ENCODE measurements around the gene CFAP97. TPM values are rescaled to one million over a fixed set of nuclear protein-coding genes. Genes with fewer than 3 reads are reported as not detected.

CFAP97 gene
- total and polyA plus RNA-seq, 9 of the 15 experiments (the other 6 are each of a cell fraction or from before 2014, with no cell fraction given), result 17.3 to 57.8 (median 44.4) TPM

DNA sequence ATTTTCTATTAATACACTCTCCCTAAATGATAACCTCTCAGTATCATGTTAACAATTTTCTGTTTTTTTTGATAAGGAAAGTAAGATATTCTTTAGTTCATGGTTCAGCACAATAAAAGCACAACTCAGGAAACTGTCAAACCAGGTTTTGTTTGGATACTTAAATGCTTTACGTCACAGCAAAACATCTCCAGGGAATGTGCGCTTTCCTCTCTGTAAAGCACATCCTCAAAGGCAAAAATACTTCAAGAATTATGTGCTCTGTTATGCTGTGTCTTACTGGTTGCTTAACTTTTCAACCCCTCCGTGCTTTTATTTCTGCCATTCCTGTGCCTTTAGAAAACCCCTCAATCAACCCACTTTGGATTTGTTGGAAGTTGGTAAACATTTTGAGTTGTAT lies 33.4 kb upstream of the CFAP97 start:
- FAIRE-seq, result no peak
- no peak for ATAC-seq
- peaks cover 3% of the 10 kb centered on the region; the same call in 2 of the 3 replicates for H3K79me2 ChIP-seq (ENCODE audit: control insufficient read depth, insufficient read depth, low read length)
- DNase-seq (ENCODE audit: extremely low read depth in 1 of 4, low spot score in 3 of 4), result no peak
- H3K36me3 ChIP-seq (ENCODE audit: control insufficient read depth, insufficient read depth, low read length), result no peaks in the 10 kb centered on the region
- H3K4me1 ChIP-seq (replicated peaks in 1 of 2; ENCODE audit: control insufficient read depth in 2 of 2, insufficient read depth in 2 of 2, low read length in 2 of 2), result peaks cover 4 to 7% of the 10 kb centered on the region in 2 experiments; a peak in 4 of 5 replicates
- H3K9me3 ChIP-seq (replicated peaks; ENCODE audit: control insufficient read depth, insufficient read depth, low read depth, low read length), result 0 out of 2 replicates have a peak, but pooled peaks cover 1% of the 10 kb centered on the region
- 90% methylated on average over 3 of the region's 3 CpGs for WGBS (ENCODE audit: insufficient coverage, low coverage, missing lambda C conversion rate)
- no TSS peak for BruUV-seq (replicated peaks)
- no peak overlapping the region for H3K9ac ChIP-seq (ENCODE audit: insufficient read depth in 1 of 2, low read depth in 2 of 2, low read length in 2 of 2)
- in situ Hi-C loops (cut with MboI) (no loop called here), intact Hi-C loops (cut with micrococcal nuclease) (no loop called here)
- H3K27me3 ChIP-seq (ENCODE audit: control insufficient read depth in 2 of 2, insufficient read depth in 2 of 2, low read length in 2 of 2), result no peaks in the 10 kb centered on the region
- TF ChIP-seq TRIM24 (IDR thresholded peaks at IDR 0.05), result no peak
- no peak for TF ChIP-seq EP300 (IDR thresholded peaks at IDR 0.05; ENCODE audit: low read length)
- no peak for TF ChIP-seq ZNF511 (CRISPR knock-in tag; IDR thresholded peaks at IDR 0.05)
- TF ChIP-seq ZNF24 (IDR thresholded peaks at IDR 0.05), result no peak
- TF ChIP-seq ZNF165 (CRISPR knock-in tag; IDR thresholded peaks at IDR 0.05; ENCODE audit: borderline replicate concordance), result no peak
- no peak for TF ChIP-seq HEY1 (CRISPR knock-in tag; IDR thresholded peaks at IDR 0.05; ENCODE audit: borderline replicate concordance)
- TF ChIP-seq FOXA1 (IDR thresholded peaks at IDR 0.05; ENCODE audit: borderline replicate concordance), result no peak
- no peak for TF ChIP-seq MECOM (CRISPR knock-in tag; IDR thresholded peaks at IDR 0.05)
- H3K27ac ChIP-seq (ENCODE audit: extremely low read depth, low read depth, low read length), result no peak overlapping the region
- POLR2A ChIA-PET, result interaction anchor here (0.6 kb wide), 2 partner anchors 10 to 150 kb away, joined by 3 to 4 read pairs; no protein-coding TSS in a partner anchor
- H4K20me1 ChIP-seq (replicated peaks; ENCODE audit: control insufficient read depth, insufficient read depth, low read length), result 0 out of 2 replicates have a peak, but pooled peaks cover 3% of the 10 kb centered on the region
- H3K9me1 ChIP-seq (ENCODE audit: control insufficient read depth, insufficient read depth, low read length), result no peaks in the 10 kb centered on the region
- CTCF ChIA-PET (ENCODE audit: low intra/inter-chr PET ratio), result no interaction called here
- no peak overlapping the region for H3K4me3 ChIP-seq
- H3K4me2 ChIP-seq (ENCODE audit: insufficient read depth, low read length), result no peak overlapping the region
- H2AFZ ChIP-seq (ENCODE audit: low read depth, low read length), result no peak overlapping the region
